PC-9 (cell line): Measurements from ENCODE around the gene C2orf42.

Source experiments
- CTCF ChIP-seq: fragments of 200-600 bp; sonication (generic); conservative IDR thresholded peaks from 2 replicates; pipeline ENCODE4 v1.6.1; 2017; ENCODE audit warnings: mixed run types, antibody characterized with exemption, mild to moderate bottlenecking, moderate library complexity
- EZH2 ChIP-seq: fragments of 200-600 bp; sonication (generic); IDR thresholded peaks from 2 replicates; pipeline ENCODE4 v1.8.0; 2017; ENCODE audit warnings: antibody characterized with exemption, low read depth

DNA sequence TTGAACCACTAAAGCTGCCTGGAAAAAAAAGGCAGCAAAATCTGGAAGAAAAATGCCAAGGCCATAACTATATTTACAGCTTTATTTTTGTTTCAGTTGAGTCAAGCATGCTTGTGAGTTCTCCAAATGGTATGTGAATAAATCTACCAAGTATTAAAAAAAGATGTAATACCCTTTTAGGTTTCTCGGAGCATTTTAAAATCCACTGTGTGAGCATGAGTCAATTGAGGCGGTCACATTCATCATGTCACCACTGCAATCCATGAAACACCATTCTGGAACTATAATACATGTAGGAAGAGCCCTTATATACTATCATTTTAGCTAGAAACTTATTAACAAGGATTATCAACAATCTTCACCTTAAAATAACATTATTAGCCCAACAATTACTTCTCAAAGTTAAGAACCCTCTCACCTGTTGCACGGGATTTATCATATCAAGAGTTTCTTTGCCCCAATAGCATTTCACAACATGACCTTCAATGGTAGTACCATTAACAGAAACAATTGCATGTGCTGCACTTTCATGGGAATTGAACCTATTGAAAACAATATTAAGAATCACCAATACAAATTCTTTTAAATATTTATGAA, 24.2 kb upstream of the C2orf42 start:
- TF ChIP-seq CTCF (no peak), EZH2 (no peak)
